ENCODE measurements around the gene AKAP1.

Gene AKAP1

GRCh38 chr17:57135026-57135788 lies 50.2 kb downstream of the AKAP1 start:
- in situ Hi-C loops (cut with HindIII; ENCODE audit: low pct_ligation_motif_present, low sequenced_read_pairs), result loop anchor here (25.0 kb wide), 1 partner anchor 627 kb away; no protein-coding TSS in a partner anchor
- TF ChIP-seq CTCF (IDR thresholded peaks at IDR 0.05; ENCODE audit: low read depth, low read length, missing control alignments), result no peak
- Histone ChIP-seq H3K27me3 (replicated peaks) (no peaks in the 10 kb centered on the region), H3K27ac (no peak overlapping the region), H3K4me3 (ENCODE audit: low read depth, low read length) (no peak overlapping the region), H3K36me3 (replicated peaks) (no peaks in the 10 kb centered on the region)
- DNase-seq, result no peak

GRCh38 chr17:57135789-57136291 lies 50.8 kb downstream of the AKAP1 start:
- DNase-seq, result no peak
- Histone ChIP-seq H3K36me3 (replicated peaks) (no peaks in the 10 kb centered on the region), H3K27ac (no peak overlapping the region), H3K27me3 (replicated peaks) (no peaks in the 10 kb centered on the region), H3K4me3 (ENCODE audit: low read depth, low read length) (no peak overlapping the region)
- no peak for TF ChIP-seq CTCF (IDR thresholded peaks at IDR 0.05; ENCODE audit: low read depth, low read length, missing control alignments)
- in situ Hi-C loops (cut with HindIII; ENCODE audit: low pct_ligation_motif_present, low sequenced_read_pairs), result loop anchor here (25.0 kb wide), 1 partner anchor 626 kb away; no protein-coding TSS in a partner anchor

GRCh38 chr17:57136355-57136754 lies 51.3 kb downstream of the AKAP1 start:
- no peak overlapping the region for H3K27ac ChIP-seq
- no peak overlapping the region for H3K4me3 ChIP-seq (ENCODE audit: low read depth, low read length)
- no peak for DNase-seq
- H3K27me3 ChIP-seq (replicated peaks), result no peaks in the 10 kb centered on the region
- no peak for TF ChIP-seq CTCF (IDR thresholded peaks at IDR 0.05; ENCODE audit: low read depth, low read length, missing control alignments)
- in situ Hi-C loops (cut with HindIII; ENCODE audit: low pct_ligation_motif_present, low sequenced_read_pairs), result loop anchor here (25.0 kb wide), 1 partner anchor 626 kb away; no protein-coding TSS in a partner anchor
- no peaks in the 10 kb centered on the region for H3K36me3 ChIP-seq (replicated peaks)

- in situ Hi-C loops (cut with HindIII; ENCODE audit: low pct_ligation_motif_present, low sequenced_read_pairs), result loop anchor here (25.0 kb wide), 1 partner anchor 624 kb away; no protein-coding TSS in a partner anchor
- H3K27me3 ChIP-seq (replicated peaks), result no peaks in the 10 kb centered on the region
- no peak overlapping the region for H3K4me3 ChIP-seq (ENCODE audit: low read depth, low read length)
- no peak for DNase-seq
- H3K36me3 ChIP-seq (replicated peaks), result no peaks in the 10 kb centered on the region
- TF ChIP-seq CTCF (IDR thresholded peaks at IDR 0.05; ENCODE audit: low read depth, low read length, missing control alignments), result no peak
- no peak overlapping the region for H3K27ac ChIP-seq
Measured at GRCh38 chr17:57138030-57138911, 53.2 kb downstream of the AKAP1 start.

- Histone ChIP-seq H3K27ac (no peak overlapping the region), H3K36me3 (replicated peaks) (no peaks in the 10 kb centered on the region), H3K27me3 (replicated peaks) (no peaks in the 10 kb centered on the region), H3K4me3 (ENCODE audit: low read depth, low read length) (no peak overlapping the region)
- in situ Hi-C loops (cut with HindIII; ENCODE audit: low pct_ligation_motif_present, low sequenced_read_pairs), result loop anchor here (25.0 kb wide), 1 partner anchor 623 kb away; no protein-coding TSS in a partner anchor
- no peak for TF ChIP-seq CTCF (IDR thresholded peaks at IDR 0.05; ENCODE audit: low read depth, low read length, missing control alignments)
- no peak for DNase-seq
Measured at GRCh38 chr17:57138956-57139576, 54.0 kb downstream of the AKAP1 start.
